ENCODE measurements around the gene CLINT1. TPM values are rescaled to one million over a fixed set of nuclear protein-coding genes. Genes with fewer than 3 reads are reported as not detected.
A peak's percentile ranks its signal among the peaks of the same experiment; 100 is the strongest.

The CLINT1 gene
- total and polyA plus RNA-seq, 2 of the 13 experiments (the other 11 are each of a cell fraction or from before 2014, with no cell fraction given), result 64.0 to 104 TPM

DNA sequence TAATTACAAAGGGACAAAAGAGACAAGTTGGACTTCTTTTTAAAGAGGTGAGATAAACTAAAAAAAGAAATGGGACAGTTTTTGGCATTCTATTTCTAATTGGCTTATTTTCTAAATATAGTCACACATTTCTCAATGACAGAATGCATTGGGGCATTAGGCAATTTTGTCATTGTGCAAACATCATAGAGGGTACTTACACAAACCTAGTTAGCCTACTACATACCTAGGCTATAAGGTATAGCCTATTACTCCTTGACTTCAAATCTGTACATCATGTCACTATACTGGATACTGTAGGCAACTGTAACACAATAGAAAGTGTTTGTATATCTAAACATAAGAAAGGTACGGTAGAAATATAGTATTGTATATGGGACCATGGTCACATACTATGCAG, 59.4 kb downstream of the CLINT1 start:
- ChIA-PET CTCF (ENCODE audit: low intra/inter-chr PET ratio, low total read pairs) (no interaction called here), POLR2A (no interaction called here)
- Histone ChIP-seq H4K20me1 (ENCODE audit: insufficient read depth, low read length) (no peaks in the 10 kb centered on the region), H3K4me1 (ENCODE audit: insufficient read depth, low read length) (no peaks in the 10 kb centered on the region), H3K9ac (ENCODE audit: insufficient read depth, low read depth, low read length) (no peak overlapping the region), H3K4me3 (replicated peaks in 1 of 3; ENCODE audit: insufficient read depth in 1 of 3, low read depth in 2 of 3, low read length in 3 of 3) (no peak overlapping the region), H3K36me3 (replicated peaks in 1 of 2; ENCODE audit: control insufficient read depth in 1 of 2, insufficient read depth in 2 of 2, low read length in 2 of 2) (peaks cover 5 to 38% of the 10 kb centered on the region in 2 experiments), H3K27me3 (ENCODE audit: control insufficient read depth in 1 of 2, insufficient read depth in 2 of 2, low read length in 2 of 2) (no peaks in the 10 kb centered on the region), H3K9me3 (ENCODE audit: low read length) (no peaks in the 10 kb centered on the region), H3K4me2 (ENCODE audit: low read depth, low read length) (no peak overlapping the region), H2AFZ (ENCODE audit: low read length) (no peak overlapping the region), H3K27ac (ENCODE audit: extremely low read length, insufficient read depth, low read length) (no peak overlapping the region), H3K79me2 (ENCODE audit: insufficient read depth, low read length) (no peaks in the 10 kb centered on the region)
- in situ Hi-C loops (cut with HindIII; ENCODE audit: extremely low pct_ligation_motif_present, low pct_unique_long_range_greater_than_20kb) (no loop called here), intact Hi-C loops (cut with micrococcal nuclease; ENCODE audit: unreplicated experiment) (no loop called here)
- FAIRE-seq (no peak), DNase-seq (ENCODE audit: low spot score) (no peak), ATAC-seq (no peak)
- no TSS peak for BruUV-seq (replicated peaks)
- WGBS (ENCODE audit: low lambda C conversion rate), result 97% methylated on average over 1 of the region's 1 CpG
- TF ChIP-seq FOXP1 (IDR thresholded peaks at IDR 0.05) (no peak), FOXP1 (CRISPR knock-in tag; IDR thresholded peaks at IDR 0.05) (no peak), CEBPB (IDR thresholded peaks at IDR 0.05; ENCODE audit: borderline replicate concordance, low read depth, low read length) (0 out of 2 replicates have a peak, but pooled peaks have one; percentile 13)

DNA sequence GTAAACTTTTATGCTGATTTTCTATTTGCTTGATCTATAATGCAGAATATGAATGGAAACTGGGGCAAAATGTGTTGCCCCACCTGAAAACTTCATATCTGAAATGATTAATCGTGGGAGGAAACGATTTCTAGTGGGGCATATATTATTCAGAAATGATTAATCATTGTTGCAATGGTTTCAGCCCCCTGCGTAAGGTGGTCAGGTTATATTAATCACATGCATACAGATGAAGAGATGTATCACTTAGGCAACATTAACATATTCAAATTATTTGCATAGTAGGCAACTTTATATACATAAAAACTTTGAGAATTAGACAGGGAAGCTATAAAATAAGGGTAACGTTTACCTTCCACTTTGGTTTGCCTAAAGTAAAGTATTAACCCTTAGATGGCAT, 65.6 kb downstream of the CLINT1 start:
- ATAC-seq (no peak), DNase-seq (ENCODE audit: low spot score) (no peak), FAIRE-seq (no peak)
- H3K4me1 ChIP-seq (ENCODE audit: insufficient read depth, low read length), result no peaks in the 10 kb centered on the region
- no TSS peak for BruUV-seq (replicated peaks)
- POLR2A ChIA-PET, result no interaction called here
- H3K9me3 ChIP-seq (ENCODE audit: low read length), result no peaks in the 10 kb centered on the region
- H3K27ac ChIP-seq (ENCODE audit: extremely low read length, insufficient read depth, low read length), result no peak overlapping the region
- 92% methylated on average over 4 of the region's 4 CpGs for WGBS (ENCODE audit: low lambda C conversion rate)
- no peak overlapping the region for H3K9ac ChIP-seq (ENCODE audit: insufficient read depth, low read depth, low read length)
- no peak overlapping the region for H3K4me2 ChIP-seq (ENCODE audit: low read depth, low read length)
- intact Hi-C loops (cut with micrococcal nuclease; ENCODE audit: unreplicated experiment), result no loop called here
- TF ChIP-seq MAFK (conservative IDR thresholded peaks at IDR 0.05 in 1 of 2, IDR thresholded peaks at IDR 0.05 in 1 of 2; ENCODE audit: low read length in 2 of 2), result peak in 1 of 2 experiments; percentile 47; a peak in 1 of 4 replicates
- TF ChIP-seq, protein P1, sequence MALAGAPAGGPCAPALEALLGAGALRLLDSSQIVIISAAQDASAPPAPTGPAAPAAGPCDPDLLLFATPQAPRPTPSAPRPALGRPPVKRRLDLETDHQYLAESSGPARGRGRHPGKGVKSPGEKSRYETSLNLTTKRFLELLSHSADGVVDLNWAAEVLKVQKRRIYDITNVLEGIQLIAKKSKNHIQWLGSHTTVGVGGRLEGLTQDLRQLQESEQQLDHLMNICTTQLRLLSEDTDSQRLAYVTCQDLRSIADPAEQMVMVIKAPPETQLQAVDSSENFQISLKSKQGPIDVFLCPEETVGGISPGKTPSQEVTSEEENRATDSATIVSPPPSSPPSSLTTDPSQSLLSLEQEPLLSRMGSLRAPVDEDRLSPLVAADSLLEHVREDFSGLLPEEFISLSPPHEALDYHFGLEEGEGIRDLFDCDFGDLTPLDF (CRISPR knock-in tag; IDR thresholded peaks at IDR 0.05), result no peak
- no peaks in the 10 kb centered on the region for H3K79me2 ChIP-seq (ENCODE audit: insufficient read depth, low read length)
- H3K27me3 ChIP-seq (ENCODE audit: control insufficient read depth in 1 of 2, insufficient read depth in 2 of 2, low read length in 2 of 2), result no peaks in the 10 kb centered on the region
- no peak overlapping the region for H2AFZ ChIP-seq (ENCODE audit: low read length)
- in situ Hi-C loops (cut with HindIII; ENCODE audit: extremely low pct_ligation_motif_present, low pct_unique_long_range_greater_than_20kb), result no loop called here
- peaks cover 2 to 47% of the 10 kb centered on the region in 2 experiments for H3K36me3 ChIP-seq (replicated peaks in 1 of 2; ENCODE audit: control insufficient read depth in 1 of 2, insufficient read depth in 2 of 2, low read length in 2 of 2)
- no peaks in the 10 kb centered on the region for H4K20me1 ChIP-seq (ENCODE audit: insufficient read depth, low read length)
- no peak overlapping the region for H3K4me3 ChIP-seq (replicated peaks in 1 of 3; ENCODE audit: insufficient read depth in 1 of 3, low read depth in 2 of 3, low read length in 3 of 3)
- CTCF ChIA-PET (ENCODE audit: low intra/inter-chr PET ratio, low total read pairs), result no interaction called here

Data from HepG2 (cell line).